Spleen (tissue), 7 donors: ENCODE measurements around the gene MBD3L4.
"Not testable (repeated sequence)": the region's sequence is repeated elsewhere in the genome, so short reads cannot be mapped to it uniquely, and the experiment has no call there.

Experiments used
- CTCF ChIP-seq, 11 experiments: fragments of 200-600 bp in 7 of 11; fragments of 450-650 bp in 4 of 11; sonication (generic) in 4 of 11; IDR thresholded peaks in 8 of 11; conservative IDR thresholded peaks in 3 of 11; 1 replicate in 7 of 11; 2 replicates in 4 of 11; pipeline versions ENCODE4 v1.4.0 to v1.8.0; 2016 to 2021; ENCODE audit warnings: antibody characterized with exemption in 11 of 11, inconsistent platforms in 4 of 11, mild to moderate bottlenecking in 1 of 11
- POLR2AphosphoS5 ChIP-seq, 3 donors: sonication (generic); formaldehyde crosslinking; IDR thresholded peaks; one replicate each; pipeline ENCODE4 v1.5.1; 2017; ENCODE audit warnings: antibody characterized with exemption in 3 of 3
- donor health status: DM: no; HTN: no; CAD: no; lungs with moderate emphysema.
- donor health status: DM: no; HTN: no; CAD: no.
- donor health status: DM: no; HTN: no; CAD: no.

GRCh38 chr19:7049021-7049420 lies 9.0 kb upstream of the MBD3L4 start, which contains the start of gene MBD3L2:
- TF ChIP-seq CTCF (IDR thresholded peaks at IDR 0.05 in 8 of 11, conservative IDR thresholded peaks at IDR 0.05 in 3 of 11); POLR2AphosphoS5 (IDR thresholded peaks at IDR 0.05): not testable (repeated sequence)
